Stimulated activated naive CD8-positive, alpha-beta T cell treated with anti-CD3 and anti-CD28 coated beads, Interleukin-15, amount 100 ng/mL, for 72 hours (primary cell): ENCODE results near the gene EIF5A2.
A peak's percentile ranks its signal among the peaks of the same experiment; 100 is the strongest.
"Not testable (repeated sequence)": the region's sequence is repeated elsewhere in the genome, so short reads cannot be mapped to it uniquely, and the experiment has no call there.

Source experiments
- ATAC-seq: fragments of 150-1000 bp; cut with Tn5 transposase; 2 replicates; pipeline ENCODE4 v1.10.0; 2021; ENCODE audit warnings: mild to moderate bottlenecking, moderate library complexity
- DNase-seq, 2 donors: peaks; one replicate each; pipeline ENCODE4 v3.0.0; 2021 to 2022
- H3K27ac Mint-ChIP-seq, 2 donors: one replicate each; pipeline ENCODE4 v1.8.0; 2022; ENCODE audit warnings: mild to moderate bottlenecking in 2 of 2, mixed read lengths in 2 of 2, moderate library complexity in 2 of 2
- H3K27me3 Mint-ChIP-seq: one replicate; pipeline ENCODE4 v1.8.0; 2022; ENCODE audit warnings: mixed read lengths
- H3K4me1 Mint-ChIP-seq: one replicate; pipeline ENCODE4 v1.8.0; 2022; ENCODE audit warnings: mild to moderate bottlenecking, mixed read lengths
- H3K4me3 Mint-ChIP-seq, 2 donors: one replicate each; pipeline ENCODE4 v1.8.0; 2022; ENCODE audit warnings: mild to moderate bottlenecking in 2 of 2, mixed read lengths in 2 of 2, moderate library complexity in 1 of 2
- H3K9me3 Mint-ChIP-seq, 2 donors: one replicate each; pipeline ENCODE4 v1.8.0; 2022; ENCODE audit warnings: mixed read lengths in 2 of 2

EIF5A2 gene

GRCh38 chr3:170909129-170909903 lies 879 bp upstream of the EIF5A2 start:
- DNase-seq (no peak), ATAC-seq (no peak)
- Mint-ChIP-seq H3K9me3 (no peaks in the 10 kb centered on the region), H3K4me1 (peaks cover 21% of the 10 kb centered on the region), H3K27ac (no peak overlapping the region), H3K4me3 (no peak overlapping the region), H3K27me3 (no peaks in the 10 kb centered on the region)

DNA sequence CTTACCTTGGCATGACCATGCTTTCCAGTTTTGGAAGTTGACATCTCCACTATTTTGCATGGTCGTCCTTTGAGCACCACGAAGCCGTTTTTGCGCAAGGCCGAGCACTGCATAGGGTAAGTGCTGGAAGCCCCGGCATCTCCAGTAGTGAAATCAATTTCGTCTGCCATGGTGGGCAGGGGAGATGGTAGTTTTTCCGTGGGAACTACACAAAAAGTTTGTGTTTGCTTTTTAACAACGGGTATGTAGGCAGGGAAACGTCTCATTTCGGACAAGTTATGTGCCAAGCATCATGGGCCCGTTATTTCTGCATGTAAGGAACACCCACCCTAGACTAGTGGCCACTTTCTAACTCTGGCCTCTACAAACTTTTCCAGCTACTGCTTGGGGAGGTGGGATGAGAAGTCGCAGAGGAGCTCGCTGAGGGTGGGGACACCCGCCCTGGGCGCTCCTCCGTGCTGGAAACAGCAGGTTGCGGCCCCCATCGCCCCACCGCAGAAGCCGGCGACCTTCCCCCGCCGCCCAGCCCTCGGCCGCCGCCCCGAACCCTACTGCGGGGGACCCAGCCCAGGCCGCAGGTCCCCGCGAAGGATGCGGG lies 701 bp downstream of the EIF5A2 start:
- peak overlapping the region; percentile 92 to 98 for H3K4me3 Mint-ChIP-seq
- no peak overlapping the region for H3K27ac Mint-ChIP-seq
- peaks cover 21% of the 10 kb centered on the region for H3K4me1 Mint-ChIP-seq
- H3K27me3 Mint-ChIP-seq = no peaks in the 10 kb centered on the region
- H3K9me3 Mint-ChIP-seq = no peaks in the 10 kb centered on the region
- peak in 1 of 2 donors; percentile 13 for DNase-seq
- no peak for ATAC-seq

DNA sequence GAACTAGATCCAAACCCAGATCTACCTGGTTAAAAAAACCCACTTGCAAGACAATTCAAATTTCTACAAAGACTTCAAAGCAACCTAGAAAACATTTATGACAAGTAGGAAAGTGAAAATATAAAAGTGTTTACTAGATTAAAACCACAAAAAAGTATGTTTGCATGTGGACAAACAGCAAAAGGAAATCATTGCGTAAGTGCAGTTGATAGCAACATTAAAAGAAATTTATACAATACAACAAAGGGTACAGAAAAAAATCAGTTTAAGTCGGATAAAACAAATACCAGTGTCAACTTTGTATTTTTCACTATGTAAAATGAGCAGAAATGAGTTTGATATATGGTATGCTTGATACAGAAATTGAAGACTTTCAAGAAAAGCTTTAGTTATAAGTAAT lies 2.6 kb downstream of the EIF5A2 start:
- ATAC-seq (no peak), DNase-seq (no peak)
- Mint-ChIP-seq H3K27me3 (no peaks in the 10 kb centered on the region), H3K9me3 (no peaks in the 10 kb centered on the region), H3K4me3 (no peak overlapping the region), H3K27ac (no peak overlapping the region), H3K4me1 (peaks cover 32% of the 10 kb centered on the region)

- Mint-ChIP-seq H3K9me3 (no peaks in the 10 kb centered on the region), H3K27ac (no peak overlapping the region), H3K27me3 (no peaks in the 10 kb centered on the region), H3K4me1 (peaks cover 30% of the 10 kb centered on the region), H3K4me3 (no peak overlapping the region)
- no peak for ATAC-seq
- DNase-seq = no peak
Measured at GRCh38 chr3:170903123-170903522, 5.3 kb downstream of the EIF5A2 start.

GRCh38 chr3:170899455-170899854 lies 9.0 kb downstream of the EIF5A2 start:
- ATAC-seq (no peak), DNase-seq (no peak)
- Mint-ChIP-seq H3K4me1 (peaks cover 15% of the 10 kb centered on the region), H3K9me3 (peaks cover 0 to 7% of the 10 kb centered on the region in 2 donors), H3K27ac (no peak overlapping the region), H3K27me3 (no peaks in the 10 kb centered on the region), H3K4me3 (no peak overlapping the region)

DNA sequence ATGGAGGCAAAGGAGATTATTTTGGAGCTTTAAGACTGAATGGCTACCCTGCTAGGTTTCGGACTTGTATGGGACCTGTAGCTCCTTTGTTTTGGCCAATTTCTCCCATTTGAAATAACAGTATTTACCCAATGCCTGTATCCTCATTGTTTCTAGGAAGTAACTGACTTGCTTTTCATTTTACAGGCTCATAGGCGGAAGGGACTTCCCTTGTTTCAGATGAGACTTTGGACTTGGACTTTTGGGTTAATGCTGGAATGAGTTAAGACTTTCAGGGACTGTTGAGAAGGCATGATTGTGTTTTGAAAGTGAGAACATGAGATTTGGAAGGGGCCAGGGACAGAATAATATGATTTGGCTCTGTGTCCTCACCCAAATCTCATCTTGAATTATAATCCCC lies 10.5 kb downstream of the EIF5A2 start:
- Mint-ChIP-seq H3K4me1 (peaks cover 15% of the 10 kb centered on the region), H3K27me3 (no peaks in the 10 kb centered on the region), H3K9me3 (peaks cover 0 to 7% of the 10 kb centered on the region in 2 donors), H3K27ac (no peak overlapping the region), H3K4me3 (no peak overlapping the region)
- no peak for DNase-seq
- ATAC-seq = no peak

DNA sequence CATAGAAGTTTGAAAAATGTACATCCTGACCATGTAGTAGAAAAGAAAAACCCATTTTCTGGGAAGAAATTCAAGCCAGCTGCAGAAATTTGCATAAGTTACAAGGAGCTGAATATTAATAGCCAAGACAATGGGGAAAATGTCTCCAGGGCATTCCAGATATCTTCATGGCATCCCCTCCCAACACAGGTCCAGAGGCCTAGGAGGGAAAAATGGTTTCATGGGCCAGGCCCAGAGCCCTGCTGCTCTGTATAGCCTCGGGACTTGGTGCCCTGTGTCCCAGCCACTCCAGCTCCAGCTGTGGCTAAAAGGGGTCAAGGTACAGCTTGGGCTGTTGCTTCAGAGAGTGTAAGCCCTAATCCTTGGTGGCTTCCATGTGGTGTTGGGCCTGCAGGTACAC lies 11.2 kb downstream of the EIF5A2 start:
- ATAC-seq, H3K4me3 Mint-ChIP-seq, DNase-seq, H3K27me3 Mint-ChIP-seq, H3K9me3 Mint-ChIP-seq: not testable (repeated sequence)
- Mint-ChIP-seq H3K27ac (peak overlapping the region in 1 of 2 donors; percentile 69), H3K4me1 (peaks cover 15% of the 10 kb centered on the region)

- DNase-seq (no peak), ATAC-seq (no peak)
- no peak overlapping the region for H3K27ac Mint-ChIP-seq
- peaks cover 12% of the 10 kb centered on the region for H3K4me1 Mint-ChIP-seq
- H3K9me3 Mint-ChIP-seq = peaks cover 0 to 7% of the 10 kb centered on the region in 2 donors
- no peaks in the 10 kb centered on the region for H3K27me3 Mint-ChIP-seq
- no peak overlapping the region for H3K4me3 Mint-ChIP-seq
Measured at GRCh38 chr3:170896781-170897180, 11.7 kb downstream of the EIF5A2 start.

- not testable (repeated sequence) for H3K4me3 Mint-ChIP-seq, H3K9me3 Mint-ChIP-seq, H3K27ac Mint-ChIP-seq, ATAC-seq, H3K4me1 Mint-ChIP-seq, DNase-seq, H3K27me3 Mint-ChIP-seq
Measured at GRCh38 chr3:170896333-170896732, 12.1 kb downstream of the EIF5A2 start.

DNA sequence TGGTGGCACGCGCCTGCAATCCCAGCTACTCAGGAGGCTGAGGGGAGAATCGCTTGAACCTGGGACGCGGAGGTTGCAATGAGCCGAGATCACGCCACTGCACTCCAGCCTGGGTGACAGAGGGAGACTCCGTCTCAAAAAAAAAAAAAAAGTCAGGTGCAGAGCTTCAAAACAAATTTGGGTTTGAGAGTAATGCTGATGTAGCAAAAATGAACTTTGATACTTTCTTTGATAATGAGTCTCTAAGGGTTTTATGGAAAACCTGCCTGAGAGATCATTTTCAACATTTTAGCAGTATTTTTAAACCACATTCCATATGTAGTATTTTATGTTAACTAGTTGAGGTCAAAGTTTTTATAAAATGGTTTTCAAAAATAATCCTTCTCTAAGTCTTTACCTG lies 14.5 kb downstream of the EIF5A2 start:
- ATAC-seq (no peak), DNase-seq (no peak)
- no peak overlapping the region for H3K27ac Mint-ChIP-seq
- no peaks in the 10 kb centered on the region for H3K27me3 Mint-ChIP-seq
- no peaks in the 10 kb centered on the region for H3K4me1 Mint-ChIP-seq
- no peak overlapping the region for H3K4me3 Mint-ChIP-seq
- H3K9me3 Mint-ChIP-seq = peaks cover 0 to 7% of the 10 kb centered on the region in 2 donors

- Mint-ChIP-seq H3K27ac (no peak overlapping the region), H3K4me3 (no peak overlapping the region), H3K4me1 (no peaks in the 10 kb centered on the region), H3K27me3 (no peaks in the 10 kb centered on the region), H3K9me3 (peaks cover 0 to under 1% of the 10 kb centered on the region in 2 donors)
- DNase-seq (no peak), ATAC-seq (no peak)
Measured at GRCh38 chr3:170889630-170890029, 18.8 kb downstream of the EIF5A2 start.

GRCh38 chr3:170889132-170889531 lies 19.3 kb downstream of the EIF5A2 start:
- ATAC-seq (no peak), DNase-seq (no peak)
- H3K27me3 Mint-ChIP-seq = no peaks in the 10 kb centered on the region
- no peak overlapping the region for H3K4me3 Mint-ChIP-seq
- H3K9me3 Mint-ChIP-seq = peaks cover 0 to 4% of the 10 kb centered on the region in 2 donors
- H3K4me1 Mint-ChIP-seq = no peaks in the 10 kb centered on the region
- no peak overlapping the region for H3K27ac Mint-ChIP-seq

DNA sequence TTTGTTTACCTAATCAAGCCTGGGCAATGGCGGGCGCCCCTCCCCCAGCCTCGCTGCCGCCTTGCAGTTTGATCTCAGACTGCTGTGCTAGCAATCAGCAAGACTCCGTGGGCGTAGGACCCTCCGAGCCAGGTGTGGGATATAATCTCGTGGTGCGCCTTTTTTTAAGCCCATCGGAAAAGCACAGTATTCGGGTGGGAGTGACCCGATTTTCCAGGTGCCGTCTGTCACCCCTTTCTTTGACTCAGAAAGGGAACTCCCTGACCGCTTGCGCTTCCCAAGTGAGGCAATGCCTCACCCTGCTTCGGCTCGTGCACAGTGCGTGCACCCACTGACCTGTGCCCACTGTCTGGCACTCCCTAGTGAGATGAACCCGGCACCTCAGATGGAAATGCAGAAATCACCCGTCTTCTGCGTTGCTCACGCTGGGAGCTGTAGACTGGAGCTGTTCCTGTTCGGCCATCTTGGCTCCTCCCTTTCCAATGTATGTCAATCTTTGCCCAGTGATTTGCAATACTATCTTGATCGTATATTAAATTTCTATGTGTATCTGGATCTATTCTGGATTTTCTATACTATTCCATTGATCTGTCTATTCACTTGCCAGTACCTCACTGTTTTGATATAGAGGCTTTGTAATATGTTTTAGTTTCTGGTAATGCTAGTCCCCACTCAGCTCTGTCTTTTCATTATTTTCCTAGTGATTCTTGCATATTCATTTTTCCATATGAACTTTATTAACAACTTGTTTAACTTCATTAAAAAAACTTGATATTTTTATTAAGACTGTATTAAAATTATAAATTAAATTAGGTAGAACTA lies 24.1 kb downstream of the EIF5A2 start:
- not testable (repeated sequence) for H3K27me3 Mint-ChIP-seq, H3K27ac Mint-ChIP-seq

DNA sequence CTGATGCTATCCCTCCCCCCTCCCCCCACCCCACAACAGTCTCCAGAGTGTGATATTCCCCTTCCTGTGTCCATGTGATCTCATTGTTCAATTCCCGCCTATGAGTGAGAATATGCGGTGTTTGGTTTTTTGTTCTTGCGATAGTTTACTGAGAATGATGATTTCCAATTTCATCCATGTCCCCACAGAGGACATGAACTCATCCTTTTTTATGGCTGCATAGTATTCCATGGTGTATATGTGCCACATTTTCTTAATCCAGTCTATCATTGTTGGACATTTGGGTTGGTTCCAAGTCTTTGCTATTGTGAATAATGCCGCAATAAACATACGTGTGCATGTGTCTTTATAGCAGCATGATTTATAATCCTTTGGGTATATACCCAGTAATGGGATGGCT lies 29.7 kb downstream of the EIF5A2 start:
- not testable (repeated sequence) for H3K9me3 Mint-ChIP-seq, H3K27ac Mint-ChIP-seq, H3K4me1 Mint-ChIP-seq, DNase-seq, H3K27me3 Mint-ChIP-seq, H3K4me3 Mint-ChIP-seq, ATAC-seq

More for the DNA sequence above, 24.1 kb downstream of the EIF5A2 start:
- H3K9me3 Mint-ChIP-seq, H3K4me3 Mint-ChIP-seq, DNase-seq, H3K4me1 Mint-ChIP-seq, ATAC-seq: not testable (repeated sequence)

DNA sequence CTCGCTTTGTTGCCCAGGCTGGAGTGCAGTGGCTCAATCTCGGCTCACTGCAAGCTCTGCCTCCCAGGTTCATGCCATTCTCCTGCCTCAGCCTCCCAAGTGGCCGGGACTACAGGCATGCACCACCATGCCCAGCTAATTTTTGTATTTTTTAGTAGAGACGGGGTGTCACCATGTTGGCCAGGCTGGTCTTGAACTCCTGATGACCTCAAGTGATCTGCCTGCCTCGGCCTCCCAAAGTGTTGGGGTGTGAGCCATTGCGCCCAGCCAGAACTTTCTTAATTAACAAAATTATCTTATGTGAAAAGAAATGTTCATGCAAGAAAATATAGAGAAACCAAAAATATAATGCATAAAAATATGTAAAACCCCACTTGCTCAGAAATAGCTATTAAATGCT lies 31.1 kb downstream of the EIF5A2 start:
- H3K27me3 Mint-ChIP-seq, ATAC-seq, H3K27ac Mint-ChIP-seq, DNase-seq, H3K4me1 Mint-ChIP-seq, H3K9me3 Mint-ChIP-seq, H3K4me3 Mint-ChIP-seq: not testable (repeated sequence)

DNA sequence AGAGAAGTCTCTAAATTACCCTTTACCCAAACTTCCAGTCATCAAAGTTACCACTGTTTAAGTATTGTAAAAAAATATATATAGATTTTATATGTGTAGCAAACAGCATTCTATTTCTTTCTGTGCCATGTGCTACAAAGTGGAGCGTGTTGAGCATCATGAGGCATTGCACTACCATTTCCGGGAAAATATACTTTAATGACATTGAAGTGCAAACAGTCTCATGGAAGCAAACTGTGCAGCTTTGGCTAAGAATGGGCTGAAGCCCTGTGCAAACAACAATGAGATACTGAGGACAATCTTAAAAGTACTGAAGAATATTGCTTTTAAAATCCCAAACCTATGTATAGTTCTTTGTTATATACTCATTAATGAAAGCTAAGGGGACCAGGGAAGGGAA lies 31.9 kb downstream of the EIF5A2 start:
- Mint-ChIP-seq H3K4me1 (no peaks in the 10 kb centered on the region), H3K27me3 (no peaks in the 10 kb centered on the region), H3K9me3 (peaks cover 0 to 3% of the 10 kb centered on the region in 2 donors), H3K27ac (no peak overlapping the region), H3K4me3 (no peak overlapping the region)
- ATAC-seq (no peak), DNase-seq (no peak)
